Endothelial cell of umbilical vein (primary cell): ENCODE results near the gene ASAP2. TPM values are rescaled to one million over a fixed set of nuclear protein-coding genes. Genes with fewer than 3 reads are reported as not detected.

Experiments used
- BruUV-seq: library from RNA; stranded (reverse); fragments of 400-500 nt; replicated peaks from 2 replicates; lab custom pipeline; 2021; lab: Mats Ljungman, UMichigan
- CTCF ChIA-PET: fragments of 300-600, 350-600 bp; sonication (Branson Sonifier 250); formaldehyde crosslinking; loops from one replicate; lab custom pipeline; 2021; ENCODE audit warnings: antibody characterized with exemption, inconsistent platforms; lab: Charles Lee
- POLR2A ChIA-PET: fragments of 300-600, 350-600 bp; sonication (Branson Sonifier 250); formaldehyde crosslinking; loops from one replicate; lab custom pipeline; 2021; ENCODE audit warnings: antibody characterized with exemption, inconsistent platforms; lab: Charles Lee
- DNase-seq: peaks from one replicate; pipeline ENCODE4 v3.0.0-alpha.2; 2011; ENCODE audit warnings: low read depth, low spot score
- FAIRE-seq: peaks from 2 replicates; lab custom pipeline; 2011; peaks lifted over from hg19 to GRCh38; lab: Jason Lieb, UNC
- H2AFZ ChIP-seq: 2 replicates; pipeline ENCODE4 v1.6.0; 2012; ENCODE audit warnings: low read depth, low read length, control low read depth, inconsistent platforms
- H3K27ac ChIP-seq: 2 replicates; pipeline ENCODE4 v1.5.1; 2011; ENCODE audit warnings: low read depth, mild to moderate bottlenecking, control low read depth, low read length, moderate library complexity; ENCODE audit not compliant: insufficient read depth
- H3K27me3 ChIP-seq, 2 experiments: 2 replicates each; pipeline versions ENCODE4 v1.6.0 to v1.6.1; 2011; ENCODE audit warnings: low read length in 2 of 2, mixed read lengths in 1 of 2; ENCODE audit not compliant: control insufficient read depth in 2 of 2, insufficient read depth in 2 of 2
- H3K36me3 ChIP-seq, 2 experiments: 2 replicates in 1 of 2; 3 replicates in 1 of 2; pipeline ENCODE4 v1.5.1; 2011; ENCODE audit warnings: low read length in 2 of 2, mild to moderate bottlenecking in 1 of 2, moderate library complexity in 1 of 2; ENCODE audit not compliant: control insufficient read depth in 2 of 2, insufficient read depth in 2 of 2; ENCODE audit errors: extremely low read depth in 1 of 2
- H3K4me1 ChIP-seq: 3 replicates; pipeline ENCODE4 v1.5.1; 2011; ENCODE audit warnings: mild to moderate bottlenecking, low read length; ENCODE audit not compliant: control insufficient read depth, insufficient read depth; ENCODE audit errors: extremely low read depth
- H3K4me2 ChIP-seq: 2 replicates; pipeline ENCODE4 v1.6.1; 2011; ENCODE audit warnings: low read length, control low read depth, mixed read lengths; ENCODE audit not compliant: insufficient read depth
- H3K4me3 ChIP-seq, 3 experiments: fragments of 200-600 bp in 1 of 3; sonication (generic), shearing (Covaris generic) in 1 of 3; replicated peaks in 1 of 3; 2 replicates each; pipeline ENCODE4 v1.5.1; 2011 to 2016; ENCODE audit warnings: control low read depth in 3 of 3, low read length in 3 of 3, mild to moderate bottlenecking in 2 of 3, inconsistent platforms in 1 of 3, low read depth in 1 of 3, moderate library complexity in 1 of 3; ENCODE audit not compliant: insufficient read depth in 1 of 3
- H3K79me2 ChIP-seq: 2 replicates; pipeline ENCODE4 v1.6.0; 2012; ENCODE audit warnings: low read length, inconsistent platforms; ENCODE audit not compliant: control insufficient read depth, insufficient read depth
- H3K9ac ChIP-seq: replicated peaks from 2 replicates; pipeline ENCODE3; 2011; ENCODE audit warnings: low read length, control low read depth; ENCODE audit not compliant: insufficient read depth; ENCODE audit errors: extremely low read depth
- H3K9me1 ChIP-seq: replicated peaks from 3 replicates; pipeline ENCODE4 v1.6.0; 2011; ENCODE audit warnings: mild to moderate bottlenecking, low read length; ENCODE audit not compliant: control insufficient read depth, insufficient read depth; ENCODE audit errors: extremely low read depth
- H3K9me3 ChIP-seq: replicated peaks from 2 replicates; pipeline ENCODE4 v1.5.1; 2012; ENCODE audit warnings: low read length, inconsistent platforms; ENCODE audit not compliant: control insufficient read depth, insufficient read depth
- H4K20me1 ChIP-seq: replicated peaks from 2 replicates; pipeline ENCODE3; 2011; ENCODE audit warnings: mild to moderate bottlenecking, low read length; ENCODE audit not compliant: control insufficient read depth, insufficient read depth; ENCODE audit errors: extremely low read depth
- CTCF ChIP-seq, 2 donors: IDR thresholded peaks; 1 replicate in 1 of 2; 2 replicates in 1 of 2; pipeline ENCODE4 v1.5.1; 2011; ENCODE audit warnings: low read length in 2 of 2, mild to moderate bottlenecking in 2 of 2, moderate library complexity in 2 of 2, control low read depth in 1 of 2, inconsistent platforms in 1 of 2, low read depth in 1 of 2; ENCODE audit not compliant: insufficient read depth in 1 of 2; ENCODE audit errors: extremely low read depth in 1 of 2
- EZH2 ChIP-seq: IDR thresholded peaks from 2 replicates; pipeline ENCODE4 v1.6.1; 2012; ENCODE audit warnings: borderline replicate concordance, low read depth, mild to moderate bottlenecking, moderate library complexity, low read length, inconsistent platforms; ENCODE audit not compliant: severe bottlenecking
- FOS ChIP-seq: IDR thresholded peaks from 2 replicates; pipeline ENCODE4 v1.6.1; 2011; ENCODE audit warnings: mild to moderate bottlenecking, low read length, moderate library complexity, borderline replicate concordance; ENCODE audit not compliant: insufficient read depth
- GATA2 ChIP-seq: IDR thresholded peaks from 2 replicates; pipeline ENCODE4 v1.7.0; 2011; ENCODE audit warnings: low read depth, mild to moderate bottlenecking, moderate library complexity, mixed read lengths, low read length; ENCODE audit not compliant: insufficient read length, insufficient read depth
- JUN ChIP-seq: IDR thresholded peaks from 2 replicates; pipeline ENCODE4 v1.6.1; 2011; ENCODE audit warnings: borderline replicate concordance, low read depth; ENCODE audit not compliant: insufficient read length, insufficient read depth
- MAX ChIP-seq: IDR thresholded peaks from 2 replicates; pipeline ENCODE4 v1.6.1; 2011; ENCODE audit not compliant: insufficient read depth, insufficient read length
- MYC ChIP-seq: IDR thresholded peaks from one replicate; pipeline ENCODE4 v1.6.1; 2011; ENCODE audit warnings: mild to moderate bottlenecking, low read depth, low read length
- POLR2A ChIP-seq: IDR thresholded peaks from 2 replicates; pipeline ENCODE4 v1.6.1; 2012; ENCODE audit warnings: low read depth, mild to moderate bottlenecking, control low read depth, low read length
- POLR2AphosphoS5 ChIP-seq: IDR thresholded peaks from 2 replicates; pipeline ENCODE4 v1.6.1; 2012; ENCODE audit warnings: low read depth, mild to moderate bottlenecking, control low read depth, low read length, moderate library complexity; ENCODE audit not compliant: insufficient read depth
- dilution Hi-C: fragments of 300-500 bp; cut with MboI; formaldehyde crosslinking; loops from one replicate; pipeline ENCODE4 v1.15.0; 2019; ENCODE audit warnings: low sequenced_read_pairs; ENCODE audit not compliant: extremely low pct_ligation_motif_present
- intact Hi-C: fragments of 100-400 bp; cut with micrococcal nuclease; formaldehyde crosslinking; loops from one replicate; pipeline ENCODE4 v1.10.0; 2022
- polyA plus RNA-seq, 4 experiments: library from polyadenylated mRNA; depleted of rRNA in 3 of 4; stranded (reverse) in 3 of 4; unstranded in 1 of 4; fragments of >200 nt; gene quantifications; 2 replicates each; pipeline versions ENCODE4 v1.2.1 to v1.2.3, GENCODE V29; 2011 to 2012; ENCODE audit warnings: missing spikeins in 1 of 4
- total RNA-seq: library from RNA; stranded (reverse); gene quantifications from 2 replicates; pipeline ENCODE4 v1.2.3, GENCODE V29; 2021

Gene ASAP2
- total and polyA plus RNA-seq, 2 donors (not counting 3 experiments of a cell fraction or from before 2014, with no cell fraction given): 31.1 to 79.2 TPM

- H3K4me2 ChIP-seq: no peak overlapping the region
- dilution Hi-C loops (no loop called here), intact Hi-C loops (no loop called here)
- H4K20me1 ChIP-seq: no peaks in the 10 kb centered on the region
- no peaks in the 10 kb centered on the region for H3K79me2 ChIP-seq
- no TSS peak for BruUV-seq
- no peak for FAIRE-seq
- no peak overlapping the region for H3K9ac ChIP-seq
- no peak for DNase-seq
- H3K9me1 ChIP-seq: no peaks in the 10 kb centered on the region
- H3K9me3 ChIP-seq: no peaks in the 10 kb centered on the region
- ChIA-PET POLR2A (no interaction called here), CTCF (no interaction called here)
- H3K4me1 ChIP-seq: peaks cover 18% of the 10 kb centered on the region
- no peak for TF ChIP-seq MAX
- no peak for TF ChIP-seq JUN
- TF ChIP-seq POLR2AphosphoS5: no peak
- TF ChIP-seq POLR2A: no peak
- no peak for TF ChIP-seq CTCF (IDR thresholded peaks at IDR 0.05; ENCODE audit: extremely low read depth in 1 of 2, insufficient read depth in 1 of 2, low read depth in 1 of 2, low read length in 2 of 2)
- no peak for TF ChIP-seq MYC
- TF ChIP-seq EZH2: no peak
- no peak for TF ChIP-seq FOS
- no peak for TF ChIP-seq GATA2
- no peaks in the 10 kb centered on the region for H3K27me3 ChIP-seq
- no peaks in the 10 kb centered on the region for H3K36me3 ChIP-seq
- H3K4me3 ChIP-seq: no peak overlapping the region
- no peak overlapping the region for H2AFZ ChIP-seq
- no peak overlapping the region for H3K27ac ChIP-seq
Observed at GRCh38 chr2:9197916-9198315, 8.7 kb upstream of the ASAP2 start.
